ENCODE measurements around the gene ADAM23. TPM values are rescaled to one million over a fixed set of nuclear protein-coding genes. Genes with fewer than 3 reads are reported as not detected.

The ADAM23 gene
- total RNA-seq, 1 experiment from 2014 or later: 6.1 TPM

- no peak for TF ChIP-seq CTCF (IDR thresholded peaks at IDR 0.05; ENCODE audit: unreplicated experiment)
- DNase-seq: no peak
- no peak overlapping the region for H3K4me3 Mint-ChIP-seq (ENCODE audit: low read depth, unreplicated experiment)
- no peaks in the 10 kb centered on the region for H3K36me3 Mint-ChIP-seq (ENCODE audit: insufficient read depth, unreplicated experiment)
- H3K9me3 Mint-ChIP-seq (ENCODE audit: low read depth, unreplicated experiment): peaks cover 4% of the 10 kb centered on the region
- CTCF ChIA-PET: no interaction called here
- intact Hi-C loops (cut with micrococcal nuclease; ENCODE audit: unreplicated experiment): no loop called here
- H3K4me1 Mint-ChIP-seq (ENCODE audit: low read depth, unreplicated experiment): peaks cover 12% of the 10 kb centered on the region
- H3K27ac Mint-ChIP-seq (ENCODE audit: unreplicated experiment): no peak overlapping the region
- no TSS peak for BruUV-seq (replicated peaks)
- no peaks in the 10 kb centered on the region for H3K27me3 Mint-ChIP-seq (ENCODE audit: unreplicated experiment)
Observed at GRCh38 chr2:206464597-206464996, 21.3 kb downstream of the ADAM23 start.

- no peaks in the 10 kb centered on the region for H3K27me3 Mint-ChIP-seq (ENCODE audit: unreplicated experiment)
- H3K4me3 Mint-ChIP-seq (ENCODE audit: low read depth, unreplicated experiment): no peak overlapping the region
- H3K27ac Mint-ChIP-seq (ENCODE audit: unreplicated experiment): no peak overlapping the region
- no peaks in the 10 kb centered on the region for H3K4me1 Mint-ChIP-seq (ENCODE audit: low read depth, unreplicated experiment)
- CTCF ChIA-PET: no interaction called here
- no peak for TF ChIP-seq CTCF (IDR thresholded peaks at IDR 0.05; ENCODE audit: unreplicated experiment)
- H3K36me3 Mint-ChIP-seq (ENCODE audit: insufficient read depth, unreplicated experiment): no peaks in the 10 kb centered on the region
- H3K9me3 Mint-ChIP-seq (ENCODE audit: low read depth, unreplicated experiment): peaks cover 4% of the 10 kb centered on the region
- no TSS peak for BruUV-seq (replicated peaks)
- intact Hi-C loops (cut with micrococcal nuclease; ENCODE audit: unreplicated experiment): no loop called here
- no peak for DNase-seq
Observed at GRCh38 chr2:206471524-206472062, 28.3 kb downstream of the ADAM23 start.

- BruUV-seq (replicated peaks): no TSS peak
- Mint-ChIP-seq H3K4me1 (ENCODE audit: low read depth, unreplicated experiment) (no peaks in the 10 kb centered on the region), H3K9me3 (ENCODE audit: low read depth, unreplicated experiment) (peaks cover 4% of the 10 kb centered on the region), H3K27ac (ENCODE audit: unreplicated experiment) (no peak overlapping the region), H3K36me3 (ENCODE audit: insufficient read depth, unreplicated experiment) (no peaks in the 10 kb centered on the region), H3K4me3 (ENCODE audit: low read depth, unreplicated experiment) (no peak overlapping the region), H3K27me3 (ENCODE audit: unreplicated experiment) (no peaks in the 10 kb centered on the region)
- TF ChIP-seq CTCF (IDR thresholded peaks at IDR 0.05; ENCODE audit: unreplicated experiment): no peak
- CTCF ChIA-PET: interaction anchor here (0.6 kb wide), 1 partner anchor 1302 kb away, joined by 4 read pairs; no protein-coding TSS in a partner anchor
- intact Hi-C loops (cut with micrococcal nuclease; ENCODE audit: unreplicated experiment): no loop called here
- no peak for DNase-seq
Observed at GRCh38 chr2:206472094-206472493, 28.8 kb downstream of the ADAM23 start.

GRCh38 chr2:206474099-206474498 is 30.8 kb downstream of the ADAM23 start:
- no peaks in the 10 kb centered on the region for H3K36me3 Mint-ChIP-seq (ENCODE audit: insufficient read depth, unreplicated experiment)
- H3K4me3 Mint-ChIP-seq (ENCODE audit: low read depth, unreplicated experiment): no peak overlapping the region
- no peak for TF ChIP-seq CTCF (IDR thresholded peaks at IDR 0.05; ENCODE audit: unreplicated experiment)
- DNase-seq: no peak
- H3K27ac Mint-ChIP-seq (ENCODE audit: unreplicated experiment): no peak overlapping the region
- H3K27me3 Mint-ChIP-seq (ENCODE audit: unreplicated experiment): no peaks in the 10 kb centered on the region
- H3K9me3 Mint-ChIP-seq (ENCODE audit: low read depth, unreplicated experiment): no peaks in the 10 kb centered on the region
- intact Hi-C loops (cut with micrococcal nuclease; ENCODE audit: unreplicated experiment): no loop called here
- H3K4me1 Mint-ChIP-seq (ENCODE audit: low read depth, unreplicated experiment): no peaks in the 10 kb centered on the region
- BruUV-seq (replicated peaks): no TSS peak
- CTCF ChIA-PET: no interaction called here

Measured in Calu3 (cell line).